ENCODE results near the gene KLK5. TPM values are rescaled to one million over a fixed set of nuclear protein-coding genes. Genes with fewer than 3 reads are reported as not detected.
A peak's percentile ranks its signal among the peaks of the same experiment; 100 is the strongest.
"Not testable (repeated sequence)": the region's sequence is repeated elsewhere in the genome, so short reads cannot be mapped to it uniquely, and the experiment has no call there.

The KLK5 gene, protein sequence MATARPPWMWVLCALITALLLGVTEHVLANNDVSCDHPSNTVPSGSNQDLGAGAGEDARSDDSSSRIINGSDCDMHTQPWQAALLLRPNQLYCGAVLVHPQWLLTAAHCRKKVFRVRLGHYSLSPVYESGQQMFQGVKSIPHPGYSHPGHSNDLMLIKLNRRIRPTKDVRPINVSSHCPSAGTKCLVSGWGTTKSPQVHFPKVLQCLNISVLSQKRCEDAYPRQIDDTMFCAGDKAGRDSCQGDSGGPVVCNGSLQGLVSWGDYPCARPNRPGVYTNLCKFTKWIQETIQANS
- total RNA-seq (2014; rRNA removed; shearing (Covaris generic)), result not detected in 2 replicates
- polyA plus RNA-seq (2015; cell fraction: cytosol; rRNA removed), result not detected in 2 replicates
- polyA plus RNA-seq (2015; cell fraction: nucleus; rRNA removed), result not detected in 2 replicates

DNA sequence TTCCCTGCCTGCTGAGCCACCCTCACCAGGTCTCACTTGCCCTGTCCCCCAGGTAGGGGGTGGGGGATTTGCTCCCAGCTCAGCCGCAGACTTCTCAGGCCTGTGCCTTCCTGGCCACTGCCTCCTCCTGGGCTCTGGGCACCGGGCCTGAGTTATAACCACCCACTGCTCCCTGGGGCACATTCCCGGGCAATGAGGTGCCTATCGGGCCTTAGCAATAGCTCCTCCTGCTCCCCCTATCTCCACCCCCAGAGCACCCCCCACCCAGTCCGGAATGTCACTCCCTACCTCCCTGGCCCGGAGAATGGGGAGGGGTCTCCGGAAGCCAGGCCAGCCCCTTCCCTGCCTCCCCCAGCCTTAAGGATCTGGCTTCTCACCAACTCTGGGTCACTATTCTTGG, at the start of gene KLK5:
Gene KLK5, minus strand, starts transcription at position 129 of the 400 bp plus-strand sequence. CDS start 381 bp downstream, outside the sequence.
- in situ Hi-C loops (cut with HindIII; ENCODE audit: low pct_unique_long_range_greater_than_20kb, low sequenced_read_pairs), result no loop called here
- no peak for DNase-seq (ENCODE audit: low read depth, low spot score)

DNA sequence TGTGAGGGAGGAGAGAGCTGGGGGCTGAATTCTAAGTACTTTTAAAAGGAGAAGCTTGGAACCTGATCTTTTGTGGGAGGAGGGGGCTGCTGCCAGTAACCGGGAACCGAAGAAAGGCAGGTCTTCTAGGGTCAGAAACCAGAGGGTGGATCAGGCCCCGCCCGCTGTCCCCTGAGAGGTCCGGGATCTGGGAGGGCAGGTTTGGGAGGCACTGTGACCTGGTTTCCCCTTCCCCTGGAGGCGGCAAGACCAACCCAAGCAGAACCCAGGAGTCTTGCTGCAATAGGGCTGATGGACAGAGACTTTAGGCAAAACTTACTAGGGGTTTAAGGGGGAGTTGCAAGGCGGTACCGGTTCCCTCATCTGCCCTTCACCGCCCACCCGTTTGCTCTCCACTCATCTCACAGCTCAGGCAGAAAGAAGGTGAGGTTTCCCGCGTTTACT, 49.3 kb upstream of the KLK5 start:
- DNase-seq (ENCODE audit: low read depth, low spot score), result no peak
- in situ Hi-C loops (cut with HindIII; ENCODE audit: low pct_unique_long_range_greater_than_20kb, low sequenced_read_pairs), result no loop called here

DNA sequence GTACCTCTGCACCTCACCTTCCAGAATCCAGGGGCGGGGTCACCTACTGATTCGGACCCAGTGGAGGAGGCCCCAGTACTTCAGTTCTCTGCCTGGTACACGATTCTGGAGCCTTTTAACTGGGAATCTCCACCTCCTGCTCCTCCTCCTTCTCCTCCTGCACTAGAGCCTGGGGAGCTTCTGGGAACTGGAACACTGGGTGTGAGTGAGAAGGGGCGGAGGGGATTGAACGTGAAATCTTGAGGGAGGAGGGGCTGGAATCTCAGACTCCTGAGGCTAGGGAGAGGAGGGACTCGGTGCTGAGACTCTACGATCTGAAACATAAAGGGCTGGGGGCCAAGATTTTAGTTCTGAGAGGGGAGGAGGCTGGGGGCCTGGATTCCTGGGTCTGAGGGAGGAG, 48.7 kb upstream of the KLK5 start, which contains the start of gene KLK8:
Gene KLK8, minus strand, starts transcription at position 90 of the 400 bp plus-strand sequence. CDS start 437 bp downstream, outside the sequence.
- in situ Hi-C loops (cut with HindIII; ENCODE audit: low pct_unique_long_range_greater_than_20kb, low sequenced_read_pairs), result no loop called here
- no peak for DNase-seq (ENCODE audit: low read depth, low spot score)

DNA sequence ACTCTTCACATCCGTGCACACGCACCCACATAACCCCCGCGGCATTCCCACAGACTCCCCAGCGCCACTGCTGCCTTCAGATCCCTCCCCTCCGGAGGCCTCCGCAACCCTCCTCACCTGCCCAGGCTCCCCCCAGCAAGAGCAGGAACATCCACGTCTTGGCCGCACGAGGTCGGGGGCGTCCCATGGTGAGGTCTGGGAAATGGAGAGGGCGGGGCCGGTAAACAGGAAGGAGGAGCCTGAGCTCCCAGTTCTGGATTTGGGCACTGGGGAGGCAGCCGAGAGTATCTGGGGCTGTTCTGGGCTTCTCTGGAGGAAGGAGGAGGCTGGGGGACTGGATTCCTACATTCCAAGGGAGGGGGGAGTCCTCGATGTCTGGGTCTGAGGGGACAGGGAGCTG, 48.1 kb upstream of the KLK5 start:
- DNase-seq (ENCODE audit: low read depth, low spot score), result no peak
- in situ Hi-C loops (cut with HindIII; ENCODE audit: low pct_unique_long_range_greater_than_20kb, low sequenced_read_pairs), result no loop called here

DNA sequence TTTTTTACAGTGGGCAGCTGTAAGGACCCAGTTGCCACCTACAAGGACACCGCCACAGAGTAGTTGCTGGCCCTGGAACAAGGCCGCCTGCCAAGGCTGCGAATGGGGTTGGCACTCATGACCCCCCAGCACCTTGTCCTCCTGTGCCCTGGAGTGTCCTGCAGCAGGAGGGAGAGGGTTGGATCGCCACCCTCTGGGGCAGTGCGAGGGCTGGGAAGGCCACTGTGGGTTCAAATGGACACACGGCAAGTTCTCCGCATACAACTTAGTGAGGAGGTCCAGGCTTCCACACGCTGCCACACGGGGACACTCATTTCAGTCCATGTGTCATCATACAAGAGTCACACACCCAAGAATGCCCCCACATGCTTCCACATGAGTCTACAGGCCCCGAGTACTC, 47.6 kb upstream of the KLK5 start:
- no peak for DNase-seq (ENCODE audit: low read depth, low spot score)
- in situ Hi-C loops (cut with HindIII; ENCODE audit: low pct_unique_long_range_greater_than_20kb, low sequenced_read_pairs), result no loop called here

DNA sequence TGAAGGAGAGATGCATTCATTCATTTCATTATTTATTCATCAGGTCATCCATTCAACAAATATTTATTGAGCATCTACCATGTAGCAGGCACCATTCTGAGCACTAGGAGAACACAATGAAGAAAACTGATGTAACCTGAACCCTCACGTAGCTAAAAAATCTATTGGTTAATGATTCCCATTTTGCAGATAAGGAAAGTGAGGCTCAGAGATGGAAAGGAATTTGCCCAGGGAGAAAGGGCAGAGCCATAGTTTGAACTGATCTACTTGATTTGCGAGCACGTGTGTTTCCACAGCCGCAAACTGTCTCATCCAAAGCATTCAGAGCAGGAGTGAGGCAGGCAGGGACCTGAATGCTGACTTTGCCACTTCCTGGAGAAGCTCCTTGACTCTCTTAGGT, 45.8 kb upstream of the KLK5 start:
- in situ Hi-C loops (cut with HindIII; ENCODE audit: low pct_unique_long_range_greater_than_20kb, low sequenced_read_pairs), result no loop called here
- no peak for DNase-seq (ENCODE audit: low read depth, low spot score)

DNA sequence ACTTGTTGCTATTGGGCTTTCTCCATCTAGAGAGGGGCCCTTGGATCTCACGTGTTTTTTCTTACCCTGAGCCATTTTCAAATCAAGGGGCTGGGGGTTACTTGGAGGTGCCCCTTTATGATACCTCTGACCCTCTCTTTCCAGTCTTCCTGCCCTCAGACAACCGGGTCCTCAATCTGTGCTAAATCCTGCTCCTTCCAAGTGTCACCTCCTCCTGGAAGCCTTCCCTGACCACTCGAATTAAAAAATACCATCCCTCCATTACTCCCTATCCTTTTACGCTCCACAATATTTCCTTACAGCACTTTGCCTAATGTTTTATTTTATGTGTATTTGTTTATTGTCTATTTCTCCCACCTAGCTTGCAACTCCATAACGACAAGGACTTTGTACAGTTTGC, 45.2 kb upstream of the KLK5 start:
- in situ Hi-C loops (cut with HindIII; ENCODE audit: low pct_unique_long_range_greater_than_20kb, low sequenced_read_pairs), result no loop called here
- DNase-seq (ENCODE audit: low read depth, low spot score), result no peak

DNA sequence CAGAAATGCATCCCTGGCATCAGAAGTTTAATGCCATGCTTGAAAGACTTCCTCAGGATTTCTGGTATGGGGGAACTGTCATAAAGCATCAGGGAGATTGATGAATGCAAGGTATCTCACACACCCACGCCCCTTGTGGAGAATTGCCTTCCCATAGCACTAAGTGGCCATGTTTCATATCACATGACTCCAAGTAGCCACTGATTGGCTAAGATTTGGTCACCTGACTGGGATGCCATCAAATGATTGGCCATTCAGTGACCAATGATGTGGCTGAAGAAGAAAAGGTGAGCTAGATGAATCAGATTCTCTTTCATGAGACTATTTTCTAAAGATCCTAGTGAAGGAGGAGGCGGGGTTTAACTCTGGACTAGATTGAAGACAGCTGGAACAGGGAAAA, 41.3 kb upstream of the KLK5 start:
- peak; percentile 31 for DNase-seq (ENCODE audit: low read depth, low spot score)
- in situ Hi-C loops (cut with HindIII; ENCODE audit: low pct_unique_long_range_greater_than_20kb, low sequenced_read_pairs), result no loop called here

DNA sequence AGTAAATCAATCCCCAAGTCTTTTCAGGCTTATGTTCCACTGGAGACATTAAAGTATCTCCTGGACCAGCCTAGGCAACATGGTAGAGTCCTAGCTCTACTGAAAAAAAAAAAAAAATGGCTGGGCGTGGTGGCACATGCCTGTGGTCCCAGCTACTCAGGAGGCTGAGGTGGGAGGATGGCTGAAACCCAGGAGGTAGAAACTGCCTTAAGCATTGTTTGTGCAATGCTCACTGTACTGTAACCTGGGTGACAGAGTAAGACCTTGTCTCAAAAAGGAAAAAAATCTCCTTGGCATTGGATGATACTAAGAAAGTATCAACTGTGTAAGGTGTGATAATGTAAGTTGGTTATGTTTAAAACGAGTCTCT, 39.8 kb upstream of the KLK5 start:
- DNase-seq (ENCODE audit: low read depth, low spot score), result no peak
- in situ Hi-C loops (cut with HindIII; ENCODE audit: low pct_unique_long_range_greater_than_20kb, low sequenced_read_pairs), result no loop called here

DNA sequence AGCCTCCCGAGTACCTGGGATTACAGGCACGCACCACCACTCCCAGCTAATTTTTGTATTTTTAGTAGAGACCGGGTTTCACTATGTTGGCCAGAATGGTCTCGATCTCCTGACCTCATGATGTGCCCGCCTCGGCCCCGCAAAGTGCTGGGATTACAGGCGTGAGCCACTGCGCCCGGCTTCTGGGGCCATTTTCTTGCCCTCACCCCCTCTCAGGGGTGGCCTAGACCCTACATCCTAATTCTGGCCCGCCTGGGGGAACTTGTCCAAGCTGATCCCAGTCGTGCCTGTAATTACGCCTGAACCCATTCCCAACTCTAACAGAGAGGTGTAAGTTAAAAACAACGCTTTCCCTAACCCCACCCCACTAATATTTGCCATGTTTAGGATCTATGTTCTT, 31.6 kb upstream of the KLK5 start:
- in situ Hi-C loops (cut with HindIII; ENCODE audit: low pct_unique_long_range_greater_than_20kb, low sequenced_read_pairs); DNase-seq (ENCODE audit: low read depth, low spot score): not testable (repeated sequence)

DNA sequence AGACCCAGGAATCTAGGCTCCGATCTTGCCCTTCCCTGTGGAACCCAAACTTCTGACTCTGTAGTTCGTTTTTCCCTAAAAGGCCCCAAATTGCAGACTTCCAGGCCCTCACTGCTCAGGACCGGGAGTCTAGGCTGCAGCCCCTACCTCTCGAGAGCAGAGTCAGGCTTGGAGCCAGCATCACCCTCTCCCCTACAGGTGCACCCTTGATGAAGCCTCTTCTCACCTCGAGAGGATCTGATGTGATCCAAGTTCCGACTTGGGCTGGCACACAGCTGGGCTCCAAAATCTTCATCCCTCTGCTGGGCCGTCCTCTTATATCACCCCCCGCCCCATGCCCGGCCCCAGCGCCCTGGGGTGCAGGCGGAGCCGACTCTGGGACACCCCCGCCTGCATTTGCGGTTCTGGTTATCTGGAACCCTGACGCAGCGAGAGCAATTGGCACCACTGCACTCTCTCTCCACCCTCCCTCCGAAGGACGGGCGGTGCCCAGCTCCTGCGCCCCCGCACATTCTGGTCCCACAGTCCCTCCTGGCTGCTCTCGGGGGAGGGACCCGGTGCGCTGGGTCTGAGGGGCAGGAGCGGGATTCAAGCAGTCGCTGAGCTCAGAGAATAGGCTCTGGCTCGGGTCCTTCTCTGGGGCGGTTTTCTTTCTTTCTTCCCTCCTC, 30.9 kb upstream of the KLK5 start, which contains the start of gene KLK7:
Gene KLK7, minus strand, starts transcription at position 293 of the 668 bp plus-strand sequence. CDS start 1,518 bp downstream, outside the sequence.
- in situ Hi-C loops (cut with HindIII; ENCODE audit: low pct_unique_long_range_greater_than_20kb, low sequenced_read_pairs), result no loop called here
- DNase-seq (ENCODE audit: low read depth, low spot score), result no peak

DNA sequence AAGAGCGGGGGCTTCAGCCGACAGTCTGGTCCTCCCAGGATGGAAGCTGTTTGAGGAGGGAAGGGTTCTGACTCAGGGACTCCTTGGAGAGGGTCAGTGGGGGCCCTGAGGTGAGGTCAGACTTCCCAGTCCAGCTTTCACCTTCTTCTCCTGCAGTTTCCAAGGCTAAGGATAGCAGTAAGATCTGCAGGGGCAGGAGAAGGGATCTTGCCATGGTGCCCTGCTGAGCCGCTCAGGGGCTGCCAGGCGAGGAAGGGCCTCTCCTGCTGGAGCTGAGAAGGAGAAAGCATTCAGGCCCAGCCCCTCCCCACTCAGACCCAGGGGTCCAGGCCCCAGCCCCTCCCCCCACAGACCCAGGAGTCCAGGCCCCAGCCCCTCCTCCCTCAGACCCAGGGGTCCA, 29.3 kb upstream of the KLK5 start:
- in situ Hi-C loops (cut with HindIII; ENCODE audit: low pct_unique_long_range_greater_than_20kb, low sequenced_read_pairs), result no loop called here
- no peak for DNase-seq (ENCODE audit: low read depth, low spot score)

DNA sequence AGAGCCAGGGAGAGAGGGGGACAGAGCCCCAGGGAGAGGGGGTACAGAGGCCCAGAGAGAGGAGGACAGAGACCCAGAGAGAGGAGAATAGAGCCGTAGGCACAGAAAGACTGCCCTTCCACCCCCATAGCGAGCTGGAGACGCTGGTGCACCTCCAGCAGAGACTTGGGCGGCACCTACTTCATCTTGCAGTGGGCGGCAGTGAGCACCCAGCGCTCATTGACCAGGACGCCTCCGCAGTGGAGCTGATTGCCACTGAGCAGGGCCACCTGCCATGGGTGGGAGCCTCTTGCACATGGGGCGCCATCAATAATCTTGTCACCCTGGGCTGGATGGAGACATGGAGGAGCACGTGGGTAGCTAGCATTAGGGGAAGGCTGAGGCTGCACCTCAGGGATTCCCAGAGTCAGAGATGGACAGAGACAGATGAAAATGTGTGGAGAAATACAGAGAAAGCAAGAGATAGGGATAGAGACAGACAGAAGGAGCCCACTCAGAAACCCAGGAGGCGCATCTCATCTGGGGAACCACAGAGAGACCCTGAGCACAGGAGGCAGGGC, 28.8 kb upstream of the KLK5 start:
- in situ Hi-C loops (cut with HindIII; ENCODE audit: low pct_unique_long_range_greater_than_20kb, low sequenced_read_pairs), result no loop called here
- DNase-seq (ENCODE audit: low read depth, low spot score), result no peak

DNA sequence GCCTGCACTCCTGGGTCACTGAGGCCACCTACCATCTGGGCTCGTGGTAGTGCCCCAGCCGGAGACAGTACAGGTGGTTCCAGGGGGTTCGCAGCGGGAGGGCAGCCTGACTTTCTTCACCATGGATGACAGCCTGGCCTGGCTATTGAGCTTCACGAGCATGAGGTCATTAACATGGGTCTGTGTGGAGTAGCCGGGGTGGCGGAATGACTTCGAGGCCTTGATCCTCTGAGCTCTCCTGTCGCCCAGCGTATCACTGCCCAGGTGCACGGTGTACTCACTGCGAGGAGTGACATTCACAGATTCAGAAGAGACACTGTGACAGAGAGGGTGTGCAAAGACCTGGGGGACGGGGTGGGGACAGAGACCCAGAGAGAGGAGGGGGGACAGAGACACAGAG, 27.4 kb upstream of the KLK5 start:
- in situ Hi-C loops (cut with HindIII; ENCODE audit: low pct_unique_long_range_greater_than_20kb, low sequenced_read_pairs), result no loop called here
- no peak for DNase-seq (ENCODE audit: low read depth, low spot score)

DNA sequence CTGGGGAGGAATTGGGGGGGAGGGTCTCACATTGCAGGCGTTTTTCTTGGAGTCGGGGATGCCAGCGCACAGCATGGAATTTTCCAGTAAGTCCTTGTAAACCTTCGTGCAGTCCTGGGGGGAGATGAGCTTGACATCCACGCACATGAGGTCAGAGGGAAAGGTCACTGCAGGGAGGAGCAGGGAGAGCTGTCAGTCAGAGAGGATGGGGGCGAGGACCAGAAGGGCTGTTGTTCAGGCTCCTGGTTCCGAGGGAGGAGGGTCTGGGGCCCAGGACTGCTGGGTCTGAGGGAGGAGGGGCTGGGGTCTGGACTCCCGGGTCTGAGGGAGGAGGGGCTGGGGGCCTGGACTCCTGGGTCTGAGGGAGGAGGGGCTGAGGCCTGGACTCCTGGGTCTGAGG, 26.9 kb upstream of the KLK5 start:
- DNase-seq (ENCODE audit: low read depth, low spot score), result no peak
- in situ Hi-C loops (cut with HindIII; ENCODE audit: low pct_unique_long_range_greater_than_20kb, low sequenced_read_pairs), result no loop called here

DNA sequence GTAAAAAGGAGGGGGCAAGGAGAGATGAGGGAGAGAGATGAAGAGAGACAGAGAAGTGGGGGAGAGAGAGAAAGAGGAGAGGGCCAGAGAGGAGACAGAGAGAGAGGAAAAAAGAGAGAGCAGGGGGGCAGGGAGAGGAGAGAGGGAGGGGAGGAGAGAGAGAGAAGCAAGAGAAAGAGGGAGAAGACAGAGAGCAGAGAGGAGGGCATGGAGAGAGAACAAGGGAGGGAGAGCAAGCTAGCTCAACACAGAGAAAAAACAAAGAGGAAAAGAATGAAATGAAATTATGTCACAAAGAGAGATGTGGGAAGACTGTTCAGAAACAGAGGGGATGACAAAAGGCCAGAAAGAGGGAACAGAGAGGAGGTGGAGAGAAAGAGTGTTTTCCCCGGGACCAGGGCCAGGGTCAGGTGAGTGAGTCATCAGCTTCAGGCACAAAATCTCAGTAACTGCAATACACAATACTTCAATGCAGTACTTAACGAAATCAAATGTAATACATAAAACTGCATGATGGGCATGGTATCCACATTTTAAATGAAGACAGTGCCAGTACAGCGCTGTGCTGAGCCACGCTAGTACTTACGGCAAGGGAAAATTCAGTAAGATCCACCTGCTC, 26.0 kb upstream of the KLK5 start:
- in situ Hi-C loops (cut with HindIII; ENCODE audit: low pct_unique_long_range_greater_than_20kb, low sequenced_read_pairs), result no loop called here

DNA sequence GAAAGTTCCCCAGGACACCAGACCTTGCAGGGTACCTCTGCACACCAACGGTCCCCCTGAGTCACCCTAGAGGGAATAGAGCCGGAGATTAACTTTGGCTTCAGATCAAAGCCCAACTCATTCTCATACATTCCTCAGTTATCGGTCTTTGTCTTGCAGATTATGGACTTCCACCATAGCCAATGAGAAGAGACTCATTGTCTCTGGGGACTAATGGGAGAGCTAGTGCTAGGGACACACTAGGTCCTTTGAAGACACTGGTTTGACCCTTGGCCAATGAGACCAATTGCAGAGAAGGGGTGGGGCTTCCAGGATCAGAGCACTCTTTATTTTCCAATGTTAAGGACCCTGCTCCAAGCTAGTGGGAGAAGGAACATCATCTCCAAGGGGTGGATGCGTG, 24.8 kb upstream of the KLK5 start:
- in situ Hi-C loops (cut with HindIII; ENCODE audit: low pct_unique_long_range_greater_than_20kb, low sequenced_read_pairs), result no loop called here
- peak; percentile 13 for DNase-seq (ENCODE audit: low read depth, low spot score)

More for the DNA sequence above, 26.0 kb upstream of the KLK5 start:
- no peak for DNase-seq (ENCODE audit: low read depth, low spot score)

DNA sequence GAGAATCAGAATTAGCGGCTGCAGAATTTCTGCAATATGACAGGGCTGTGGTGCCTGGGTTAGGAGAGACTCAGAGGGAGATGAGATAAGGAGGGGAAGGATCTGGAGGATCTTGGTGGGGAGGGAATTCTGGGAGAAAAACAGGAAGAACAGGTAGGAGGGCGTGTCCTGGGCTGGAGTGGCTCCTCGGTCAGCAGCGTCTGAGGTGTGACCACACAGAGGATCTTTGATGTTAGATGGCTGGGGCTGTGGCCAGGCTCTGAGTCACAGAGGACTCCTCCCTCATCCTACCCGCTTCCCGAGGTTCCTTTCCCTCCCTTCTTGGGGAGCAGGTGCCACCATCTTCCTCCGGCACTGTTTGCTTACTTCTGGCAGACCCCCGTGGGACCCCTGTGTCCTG, 22.9 kb upstream of the KLK5 start:
- no peak for DNase-seq (ENCODE audit: low read depth, low spot score)
- in situ Hi-C loops (cut with HindIII; ENCODE audit: low pct_unique_long_range_greater_than_20kb, low sequenced_read_pairs), result no loop called here

Measured in SK-MEL-5 (cell line).